Trophoblast cell (in vitro differentiated cells and primary cell): ENCODE data around the gene TMPRSS6.

Experiments
- DNase-seq, 2 donors: peaks; one replicate each; pipeline ENCODE4 v3.0.0-alpha.2; 2016
- H2AFZ ChIP-seq: 2 replicates; pipeline ENCODE4 v1.6.1; 2013; ENCODE audit warnings: low read length, moderate library complexity, mild to moderate bottlenecking; ENCODE audit not compliant: insufficient read depth, poor library complexity
- H2AK5ac ChIP-seq: 2 replicates; pipeline ENCODE4 v1.6.1; 2013; ENCODE audit warnings: mild to moderate bottlenecking, low read length
- H2BK120ac ChIP-seq: 2 replicates; pipeline ENCODE4 v1.6.1; 2013; ENCODE audit warnings: low read length, mild to moderate bottlenecking, moderate library complexity; ENCODE audit not compliant: insufficient read depth, poor library complexity
- H2BK12ac ChIP-seq: 2 replicates; pipeline ENCODE4 v1.6.1; 2013; ENCODE audit warnings: mild to moderate bottlenecking, low read length, moderate library complexity
- H2BK5ac ChIP-seq: 2 replicates; pipeline ENCODE4 v1.6.1; 2013; ENCODE audit warnings: low read length, low read depth, moderate library complexity, mild to moderate bottlenecking; ENCODE audit not compliant: poor library complexity
- H3K14ac ChIP-seq: 2 replicates; pipeline ENCODE4 v1.6.1; 2013; ENCODE audit warnings: mild to moderate bottlenecking, low read length
- H3K18ac ChIP-seq: 2 replicates; pipeline ENCODE4 v1.6.1; 2013; ENCODE audit warnings: mild to moderate bottlenecking, low read length
- H3K23ac ChIP-seq: 2 replicates; pipeline ENCODE4 v1.6.1; 2013; ENCODE audit warnings: low read length
- H3K27ac ChIP-seq: 2 replicates; pipeline ENCODE4 v1.5.1; 2013; ENCODE audit warnings: low read depth, mild to moderate bottlenecking, inconsistent platforms, low read length, moderate library complexity
- H3K27me3 ChIP-seq: 2 replicates; pipeline ENCODE4 v1.6.1; 2013; ENCODE audit warnings: inconsistent platforms, mild to moderate bottlenecking, low read length, moderate library complexity; ENCODE audit not compliant: insufficient read depth
- H3K36me3 ChIP-seq, 2 experiments: 1 replicate in 1 of 2; 2 replicates in 1 of 2; pipeline ENCODE4 v1.6.1; 2013; ENCODE audit warnings: low read length in 2 of 2, mild to moderate bottlenecking in 2 of 2, moderate library complexity in 1 of 2; ENCODE audit not compliant: insufficient read depth in 2 of 2, control insufficient read depth in 1 of 2
- H3K4ac ChIP-seq: 2 replicates; pipeline ENCODE4 v1.6.1; 2013; ENCODE audit warnings: low read depth, mild to moderate bottlenecking, low read length, moderate library complexity
- H3K4me1 ChIP-seq, 2 experiments: 1 replicate in 1 of 2; 2 replicates in 1 of 2; pipeline ENCODE4 v1.6.1; 2013; ENCODE audit warnings: low read length in 2 of 2, mild to moderate bottlenecking in 2 of 2, moderate library complexity in 1 of 2; ENCODE audit not compliant: insufficient read depth in 2 of 2, control insufficient read depth in 1 of 2
- H3K4me2 ChIP-seq: 2 replicates; pipeline ENCODE4 v1.6.1; 2013; ENCODE audit warnings: inconsistent platforms, mild to moderate bottlenecking, low read length, moderate library complexity
- H3K4me3 ChIP-seq: 2 replicates; pipeline ENCODE4 v1.5.1; 2013; ENCODE audit warnings: mild to moderate bottlenecking, low read depth, low read length, inconsistent platforms
- H3K79me1 ChIP-seq: one replicate; pipeline ENCODE4 v1.6.1; 2013; ENCODE audit warnings: low read length
- H3K79me2 ChIP-seq: 2 replicates; pipeline ENCODE4 v1.6.1; 2013; ENCODE audit warnings: low read length, mild to moderate bottlenecking; ENCODE audit not compliant: control insufficient read depth, insufficient read depth, poor library complexity
- H3K9ac ChIP-seq: 2 replicates; pipeline ENCODE4 v1.6.1; 2013; ENCODE audit warnings: mild to moderate bottlenecking, low read length
- H3K9me3 ChIP-seq: 2 replicates; pipeline ENCODE4 v1.6.1; 2013; ENCODE audit warnings: low read depth, mild to moderate bottlenecking, control low read depth, inconsistent platforms, low read length; ENCODE audit not compliant: insufficient read depth
- H4K12ac ChIP-seq: 2 replicates; pipeline ENCODE4 v1.6.1; 2013; ENCODE audit warnings: low read depth, mild to moderate bottlenecking, low read length, moderate library complexity
- H4K8ac ChIP-seq: 2 replicates; pipeline ENCODE4 v1.6.1; 2013; ENCODE audit warnings: low read depth, mild to moderate bottlenecking, low read length, moderate library complexity
- H4K91ac ChIP-seq: one replicate; pipeline ENCODE4 v1.6.1; 2013; ENCODE audit warnings: low read depth, mild to moderate bottlenecking, low read length, moderate library complexity
- WGBS: extraction: QIAGEN DNeasy Blood & Tissue Kit; methylation state at CpG from one replicate; pipeline ENCODE4 v1.1.7; 2013; ENCODE audit warnings: missing lambda C conversion rate; ENCODE audit not compliant: insufficient read length, insufficient coverage; ENCODE audit errors: extremely low coverage; 5-methylcytosine and 5-hydroxymethylcytosine counted together

The TMPRSS6 gene

DNA sequence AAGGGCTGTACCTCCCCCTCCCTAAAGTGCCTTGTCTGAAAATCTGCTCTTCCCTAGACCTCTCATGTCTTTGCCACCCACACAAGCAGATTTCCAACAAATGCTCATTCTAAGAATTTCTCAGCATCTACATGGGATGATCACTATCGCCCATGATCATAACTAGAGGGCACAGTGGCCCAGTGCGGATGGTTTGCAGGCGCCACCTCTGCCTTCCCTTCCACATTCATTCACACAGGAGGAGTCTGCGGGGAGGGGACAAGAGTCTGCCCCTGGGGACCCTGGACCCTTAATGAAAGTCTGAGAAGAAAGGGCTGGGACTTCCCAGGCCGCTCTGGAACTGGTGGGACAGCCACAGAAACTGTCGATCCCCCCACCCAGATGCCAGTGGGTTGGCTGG, 29.1 kb downstream of the TMPRSS6 start:
- no peak overlapping the region for H2AFZ ChIP-seq
- H3K18ac ChIP-seq = no peak overlapping the region
- no peak overlapping the region for H2AK5ac ChIP-seq
- no peak overlapping the region for H4K8ac ChIP-seq
- H3K27me3 ChIP-seq = no peaks in the 10 kb centered on the region
- no peak overlapping the region for H2BK5ac ChIP-seq
- no peak overlapping the region for H2BK120ac ChIP-seq
- H3K14ac ChIP-seq = no peak overlapping the region
- H3K4me2 ChIP-seq = no peak overlapping the region
- no peak overlapping the region for H3K23ac ChIP-seq
- no peak overlapping the region for H4K12ac ChIP-seq
- H2BK12ac ChIP-seq = no peak overlapping the region
- DNase-seq = no peak
- H3K79me1 ChIP-seq = peaks cover 2% of the 10 kb centered on the region
- H3K9me3 ChIP-seq = no peaks in the 10 kb centered on the region
- H4K91ac ChIP-seq = no peak overlapping the region
- H3K4ac ChIP-seq = no peak overlapping the region
- no CpG with 5 or more reads among the region's 6 CpGs for WGBS
- H3K36me3 ChIP-seq = no peaks in the 10 kb centered on the region
- no peaks in the 10 kb centered on the region for H3K79me2 ChIP-seq
- no peak overlapping the region for H3K4me3 ChIP-seq
- peaks cover 8 to 11% of the 10 kb centered on the region in 2 experiments for H3K4me1 ChIP-seq
- no peak overlapping the region for H3K9ac ChIP-seq
- no peak overlapping the region for H3K27ac ChIP-seq

DNA sequence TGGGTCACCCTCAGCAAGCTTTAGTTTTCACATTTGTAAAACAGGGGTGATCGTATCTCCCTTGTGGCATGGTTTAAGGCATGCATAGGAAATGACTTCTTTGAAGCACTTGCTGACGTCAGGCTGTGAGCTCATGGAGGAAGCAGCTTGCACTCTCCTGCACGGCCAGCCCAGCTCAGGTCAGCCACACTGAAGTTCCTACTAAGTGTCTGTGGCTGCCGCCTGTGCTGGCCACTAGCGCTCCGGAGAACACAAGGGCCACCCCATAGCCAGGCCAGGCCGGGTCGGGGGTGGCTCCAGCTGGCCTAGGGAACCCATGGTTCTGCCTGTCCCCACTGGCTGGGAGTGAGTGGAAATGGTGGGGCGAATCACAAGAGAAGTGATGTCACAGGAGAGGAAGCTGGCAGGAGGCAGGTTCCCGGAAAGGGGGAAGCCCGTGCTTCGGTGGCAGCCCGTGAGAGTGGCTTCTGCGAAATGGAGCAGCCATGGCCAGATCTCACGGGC, 29.8 kb downstream of the TMPRSS6 start:
- peak; percentile 30 to 50 for DNase-seq
- Histone ChIP-seq H4K8ac (no peak overlapping the region), H3K4me1 (peaks cover 8 to 11% of the 10 kb centered on the region in 2 experiments), H4K91ac (no peak overlapping the region), H3K23ac (no peak overlapping the region), H3K27ac (no peak overlapping the region), H3K14ac (peak overlapping the region; percentile 40), H3K4me3 (no peak overlapping the region), H3K18ac (peak overlapping the region; percentile 38), H3K4ac (no peak overlapping the region), H3K79me2 (no peaks in the 10 kb centered on the region), H3K27me3 (no peaks in the 10 kb centered on the region), H2AFZ (no peak overlapping the region), H2BK120ac (no peak overlapping the region), H3K36me3 (no peaks in the 10 kb centered on the region), H3K9me3 (no peaks in the 10 kb centered on the region), H3K9ac (no peak overlapping the region), H2BK12ac (no peak overlapping the region), H2AK5ac (peak overlapping the region; percentile 26), H3K79me1 (peaks cover 2% of the 10 kb centered on the region), H3K4me2 (no peak overlapping the region), H4K12ac (no peak overlapping the region), H2BK5ac (no peak overlapping the region)
- no CpG with 5 or more reads among the region's 15 CpGs for WGBS

DNA sequence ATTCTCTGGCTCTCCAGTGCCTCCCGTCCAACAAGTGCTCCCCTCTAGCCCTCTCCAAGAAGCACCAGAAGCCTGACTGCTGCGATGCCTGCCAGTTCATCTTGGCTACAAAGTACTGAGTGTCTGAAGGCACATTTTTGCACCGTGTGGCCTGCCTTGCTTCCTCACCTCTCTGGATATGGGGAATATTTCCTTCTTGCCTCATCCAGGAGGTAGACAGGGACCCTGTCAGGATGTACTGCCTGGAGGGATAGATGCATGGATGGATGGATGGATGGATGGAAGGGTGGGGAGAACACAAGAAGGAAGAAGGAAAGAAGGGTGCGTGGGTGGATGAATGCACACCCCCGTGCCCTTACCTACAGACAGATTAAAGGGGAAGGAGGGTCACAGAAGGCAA, 30.4 kb downstream of the TMPRSS6 start:
- H3K4me2 ChIP-seq = no peak overlapping the region
- no peak overlapping the region for H2BK5ac ChIP-seq
- H3K79me1 ChIP-seq = peaks cover 2% of the 10 kb centered on the region
- no peak overlapping the region for H4K91ac ChIP-seq
- H3K27me3 ChIP-seq = no peaks in the 10 kb centered on the region
- no peak overlapping the region for H4K12ac ChIP-seq
- no peak overlapping the region for H3K27ac ChIP-seq
- H2BK120ac ChIP-seq = no peak overlapping the region
- H3K23ac ChIP-seq = no peak overlapping the region
- H3K9me3 ChIP-seq = no peaks in the 10 kb centered on the region
- H3K79me2 ChIP-seq = no peaks in the 10 kb centered on the region
- H3K18ac ChIP-seq = no peak overlapping the region
- no peak overlapping the region for H3K4me3 ChIP-seq
- H2AFZ ChIP-seq = no peak overlapping the region
- H3K14ac ChIP-seq = no peak overlapping the region
- no peak overlapping the region for H4K8ac ChIP-seq
- H3K4me1 ChIP-seq = peaks cover 8 to 11% of the 10 kb centered on the region in 2 experiments
- H3K9ac ChIP-seq = no peak overlapping the region
- H3K4ac ChIP-seq = no peak overlapping the region
- no peaks in the 10 kb centered on the region for H3K36me3 ChIP-seq
- H2BK12ac ChIP-seq = no peak overlapping the region
- DNase-seq = no peak
- WGBS = no CpG with 5 or more reads among the region's 5 CpGs
- H2AK5ac ChIP-seq = no peak overlapping the region

DNA sequence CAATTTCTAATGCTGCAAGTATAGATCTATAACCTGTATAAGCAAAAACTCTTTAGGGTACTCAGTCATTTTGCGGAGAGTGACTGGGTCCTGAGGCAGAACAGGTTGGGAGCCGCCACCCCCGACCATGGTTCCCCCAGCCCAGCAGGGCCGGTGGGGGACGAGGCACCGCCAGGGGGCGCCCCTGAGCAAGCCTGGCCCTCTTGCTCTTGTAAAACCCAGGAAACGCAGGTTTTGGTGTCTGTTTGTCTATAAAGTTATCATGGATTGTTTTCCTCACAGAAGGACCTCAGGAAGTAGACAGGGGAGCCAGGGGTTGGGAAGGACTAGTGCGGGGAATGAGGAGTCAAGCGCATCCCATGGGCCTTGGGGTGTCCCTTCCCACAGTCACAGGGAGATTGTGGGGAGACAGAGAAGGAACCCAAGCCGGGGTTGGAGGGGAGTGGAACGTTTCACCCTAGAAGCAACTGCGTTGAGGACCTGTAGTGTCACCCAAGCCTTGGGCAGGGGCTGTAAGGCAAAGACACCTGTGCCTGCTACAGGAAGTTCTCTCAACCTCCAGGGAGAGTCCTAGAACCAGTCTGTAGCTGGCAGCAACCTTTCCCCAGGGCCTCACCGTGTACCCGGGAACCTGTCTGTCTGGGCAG, 31.6 kb downstream of the TMPRSS6 start:
- WGBS = no CpG with 5 or more reads among the region's 15 CpGs

More for the DNA sequence above, 31.6 kb downstream of the TMPRSS6 start:
- H3K23ac ChIP-seq = no peak overlapping the region
- H3K9me3 ChIP-seq = no peaks in the 10 kb centered on the region
- H3K4me2 ChIP-seq = no peak overlapping the region
- H3K79me2 ChIP-seq = no peaks in the 10 kb centered on the region
- peak overlapping the region; percentile 8 for H2BK12ac ChIP-seq
- peak overlapping the region; percentile 10 for H3K18ac ChIP-seq
- H3K36me3 ChIP-seq = no peaks in the 10 kb centered on the region
- H3K79me1 ChIP-seq = peaks cover 2% of the 10 kb centered on the region
- no peaks in the 10 kb centered on the region for H3K27me3 ChIP-seq
- H3K4ac ChIP-seq = no peak overlapping the region
- no peak overlapping the region for H2AK5ac ChIP-seq
- no peak overlapping the region for H4K91ac ChIP-seq
- H3K4me3 ChIP-seq = no peak overlapping the region
- H3K14ac ChIP-seq = no peak overlapping the region
- peaks cover 8 to 11% of the 10 kb centered on the region in 2 experiments for H3K4me1 ChIP-seq
- H2BK5ac ChIP-seq = no peak overlapping the region
- peak; percentile 61 to 76 for DNase-seq
- H3K27ac ChIP-seq = no peak overlapping the region
- H4K8ac ChIP-seq = no peak overlapping the region
- H2AFZ ChIP-seq = no peak overlapping the region
- no peak overlapping the region for H2BK120ac ChIP-seq
- no peak overlapping the region for H3K9ac ChIP-seq
- no peak overlapping the region for H4K12ac ChIP-seq
